ENCODE results near the gene OSMR. TPM values are rescaled to one million over a fixed set of nuclear protein-coding genes. Genes with fewer than 3 reads are reported as not detected.

OSMR gene
- polyA plus RNA-seq, 2 of the 4 experiments (the other 2 are of a cell fraction): 58.5 to 92.4 TPM

GRCh38 chr5:38845526-38846378 lies at the start of gene OSMR (continued):
- TF ChIP-seq CHD4 (IDR thresholded peaks at IDR 0.05; ENCODE audit: borderline replicate concordance): no peak
- TF ChIP-seq JUN (IDR thresholded peaks at IDR 0.05): peak; percentile 80 to 93
- TF ChIP-seq HEYL (CRISPR knock-in tag; IDR thresholded peaks at IDR 0.05): no peak
- TF ChIP-seq, protein P1, sequence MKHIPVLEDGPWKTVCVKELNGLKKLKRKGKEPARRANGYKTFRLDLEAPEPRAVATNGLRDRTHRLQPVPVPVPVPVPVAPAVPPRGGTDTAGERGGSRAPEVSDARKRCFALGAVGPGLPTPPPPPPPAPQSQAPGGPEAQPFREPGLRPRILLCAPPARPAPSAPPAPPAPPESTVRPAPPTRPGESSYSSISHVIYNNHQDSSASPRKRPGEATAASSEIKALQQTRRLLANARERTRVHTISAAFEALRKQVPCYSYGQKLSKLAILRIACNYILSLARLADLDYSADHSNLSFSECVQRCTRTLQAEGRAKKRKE (CRISPR knock-in tag; IDR thresholded peaks at IDR 0.05; ENCODE audit: low read depth): no peak
- TF ChIP-seq HDAC2 (IDR thresholded peaks at IDR 0.05): no peak
- TF ChIP-seq POLR2A (IDR thresholded peaks at IDR 0.05; ENCODE audit: low read length): peak; percentile 68
- peak; percentile 13 to 39; a peak in 2 of 5 replicates for TF ChIP-seq RAD21 (conservative IDR thresholded peaks at IDR 0.05 in 1 of 2, IDR thresholded peaks at IDR 0.05 in 1 of 2)
- no peak for TF ChIP-seq CBX2 (IDR thresholded peaks at IDR 0.05; ENCODE audit: borderline replicate concordance, low read depth)
- TF ChIP-seq MYC (IDR thresholded peaks at IDR 0.05; ENCODE audit: borderline replicate concordance, low read length): no peak
- peak; percentile 49; the same call in 1 of the 2 replicates for TF ChIP-seq PHF8 (IDR thresholded peaks at IDR 0.05; ENCODE audit: borderline replicate concordance, low read depth)
- TF ChIP-seq FOSB (CRISPR knock-in tag; IDR thresholded peaks at IDR 0.05): no peak
- TF ChIP-seq ESRRA (IDR thresholded peaks at IDR 0.05; ENCODE audit: borderline replicate concordance, low read length): no peak
- no peak for TF ChIP-seq EHF (CRISPR knock-in tag; IDR thresholded peaks at IDR 0.05)

GRCh38 chr5:38796742-38797108 lies 49.1 kb upstream of the OSMR start:
- no peak overlapping the region for H3K4me2 ChIP-seq
- TF ChIP-seq RFX5 (IDR thresholded peaks at IDR 0.05) (no peak), NR3C1 (IDR thresholded peaks at IDR 0.05) (no peak)
- ATAC-seq (no peak), FAIRE-seq (no peak), DNase-seq (ENCODE audit: low read depth in 1 of 2, low spot score in 1 of 2) (no peak)
- ChIA-PET CTCF (interaction anchor here (1.4 to 8.7 kb wide), 5 partner anchors 12 to 376 kb away, joined by 3 to 66 read pairs (median 5); no protein-coding TSS in a partner anchor), POLR2A (no interaction called here)
- H3K4me1 ChIP-seq: no peaks in the 10 kb centered on the region
- no peak overlapping the region for H3K4me3 ChIP-seq
- H3K27ac ChIP-seq: no peak overlapping the region
- no peaks in the 10 kb centered on the region for H3K9me3 ChIP-seq

- Histone ChIP-seq H3K9me3 (no peaks in the 10 kb centered on the region), H3K4me2 (no peak overlapping the region), H3K4me1 (no peaks in the 10 kb centered on the region), H3K4me3 (no peak overlapping the region), H3K27ac (no peak overlapping the region)
- 63% methylated on average over 12 of the region's 12 CpGs for WGBS (ENCODE audit: missing lambda C conversion rate)
- FAIRE-seq (no peak), ATAC-seq (no peak), DNase-seq (ENCODE audit: low read depth in 1 of 2, low spot score in 1 of 2) (no peak)
- CTCF ChIA-PET: interaction anchor here (1.0 to 8.7 kb wide), 5 partner anchors 11 to 377 kb away, joined by 3 to 66 read pairs (median 6); no protein-coding TSS in a partner anchor
- no peak for TF ChIP-seq EP300 (IDR thresholded peaks at IDR 0.05)
- TF ChIP-seq MAX (IDR thresholded peaks at IDR 0.05): no peak
- no peak for TF ChIP-seq TFCP2L1 (CRISPR knock-in tag; IDR thresholded peaks at IDR 0.05)
- no peak for TF ChIP-seq RAD21 (conservative IDR thresholded peaks at IDR 0.05 in 1 of 2, IDR thresholded peaks at IDR 0.05 in 1 of 2)
- TF ChIP-seq, protein P2, sequence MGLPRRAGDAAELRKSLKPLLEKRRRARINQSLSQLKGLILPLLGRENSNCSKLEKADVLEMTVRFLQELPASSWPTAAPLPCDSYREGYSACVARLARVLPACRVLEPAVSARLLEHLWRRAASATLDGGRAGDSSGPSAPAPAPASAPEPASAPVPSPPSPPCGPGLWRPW (IDR thresholded peaks at IDR 0.05): no peak
- no peak for TF ChIP-seq FOSL2 (IDR thresholded peaks at IDR 0.05)
- no peak for TF ChIP-seq FOSL2 (CRISPR knock-in tag; IDR thresholded peaks at IDR 0.05)
- TF ChIP-seq EHMT2 (IDR thresholded peaks at IDR 0.05; ENCODE audit: low read depth): no peak
- TF ChIP-seq, protein P3, sequence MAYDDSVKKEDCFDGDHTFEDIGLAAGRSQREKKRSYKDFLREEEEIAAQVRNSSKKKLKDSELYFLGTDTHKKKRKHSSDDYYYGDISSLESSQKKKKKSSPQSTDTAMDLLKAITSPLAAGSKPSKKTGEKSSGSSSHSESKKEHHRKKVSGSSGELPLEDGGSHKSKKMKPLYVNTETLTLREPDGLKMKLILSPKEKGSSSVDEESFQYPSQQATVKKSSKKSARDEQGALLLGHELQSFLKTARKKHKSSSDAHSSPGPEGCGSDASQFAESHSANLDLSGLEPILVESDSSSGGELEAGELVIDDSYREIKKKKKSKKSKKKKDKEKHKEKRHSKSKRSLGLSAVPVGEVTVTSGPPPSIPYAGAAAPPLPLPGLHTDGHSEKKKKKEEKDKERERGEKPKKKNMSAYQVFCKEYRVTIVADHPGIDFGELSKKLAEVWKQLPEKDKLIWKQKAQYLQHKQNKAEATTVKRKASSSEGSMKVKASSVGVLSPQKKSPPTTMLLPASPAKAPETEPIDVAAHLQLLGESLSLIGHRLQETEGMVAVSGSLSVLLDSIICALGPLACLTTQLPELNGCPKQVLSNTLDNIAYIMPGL (CRISPR knock-in tag; IDR thresholded peaks at IDR 0.05; ENCODE audit: borderline replicate concordance): no peak
- TF ChIP-seq, protein P4, sequence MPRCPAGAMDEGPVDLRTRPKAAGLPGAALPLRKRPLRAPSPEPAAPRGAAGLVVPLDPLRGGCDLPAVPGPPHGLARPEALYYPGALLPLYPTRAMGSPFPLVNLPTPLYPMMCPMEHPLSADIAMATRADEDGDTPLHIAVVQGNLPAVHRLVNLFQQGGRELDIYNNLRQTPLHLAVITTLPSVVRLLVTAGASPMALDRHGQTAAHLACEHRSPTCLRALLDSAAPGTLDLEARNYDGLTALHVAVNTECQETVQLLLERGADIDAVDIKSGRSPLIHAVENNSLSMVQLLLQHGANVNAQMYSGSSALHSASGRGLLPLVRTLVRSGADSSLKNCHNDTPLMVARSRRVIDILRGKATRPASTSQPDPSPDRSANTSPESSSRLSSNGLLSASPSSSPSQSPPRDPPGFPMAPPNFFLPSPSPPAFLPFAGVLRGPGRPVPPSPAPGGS (IDR thresholded peaks at IDR 0.05): no peak
- no peak for TF ChIP-seq ZSCAN20 (CRISPR knock-in tag; IDR thresholded peaks at IDR 0.05)
- TF ChIP-seq ESRRA (IDR thresholded peaks at IDR 0.05; ENCODE audit: borderline replicate concordance, low read length): no peak
- TF ChIP-seq, protein P5, sequence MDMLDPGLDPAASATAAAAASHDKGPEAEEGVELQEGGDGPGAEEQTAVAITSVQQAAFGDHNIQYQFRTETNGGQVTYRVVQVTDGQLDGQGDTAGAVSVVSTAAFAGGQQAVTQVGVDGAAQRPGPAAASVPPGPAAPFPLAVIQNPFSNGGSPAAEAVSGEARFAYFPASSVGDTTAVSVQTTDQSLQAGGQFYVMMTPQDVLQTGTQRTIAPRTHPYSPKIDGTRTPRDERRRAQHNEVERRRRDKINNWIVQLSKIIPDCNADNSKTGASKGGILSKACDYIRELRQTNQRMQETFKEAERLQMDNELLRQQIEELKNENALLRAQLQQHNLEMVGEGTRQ (IDR thresholded peaks at IDR 0.05): no peak
- no peak for TF ChIP-seq MYC (IDR thresholded peaks at IDR 0.05; ENCODE audit: borderline replicate concordance, low read length)
- no peak for TF ChIP-seq EHF (CRISPR knock-in tag; IDR thresholded peaks at IDR 0.05)
- no peak for TF ChIP-seq SMC3 (IDR thresholded peaks at IDR 0.05)
- TF ChIP-seq JUNB (IDR thresholded peaks at IDR 0.05): no peak
- TF ChIP-seq MAZ (IDR thresholded peaks at IDR 0.05; ENCODE audit: borderline replicate concordance, low read depth, low read length): no peak
- TF ChIP-seq NR3C1 (IDR thresholded peaks at IDR 0.05): no peak
- TF ChIP-seq PHF8 (IDR thresholded peaks at IDR 0.05; ENCODE audit: borderline replicate concordance, low read depth): no peak
- no peak for TF ChIP-seq KDM1A (IDR thresholded peaks at IDR 0.05; ENCODE audit: low read depth)
- POLR2A ChIA-PET: no interaction called here
These were observed 48.0 kb upstream of the OSMR start for GRCh38 chr5:38797838-38798237.

Measured in A549 (cell line).